ENCODE results near the gene DSC1.

DSC1 gene

DNA sequence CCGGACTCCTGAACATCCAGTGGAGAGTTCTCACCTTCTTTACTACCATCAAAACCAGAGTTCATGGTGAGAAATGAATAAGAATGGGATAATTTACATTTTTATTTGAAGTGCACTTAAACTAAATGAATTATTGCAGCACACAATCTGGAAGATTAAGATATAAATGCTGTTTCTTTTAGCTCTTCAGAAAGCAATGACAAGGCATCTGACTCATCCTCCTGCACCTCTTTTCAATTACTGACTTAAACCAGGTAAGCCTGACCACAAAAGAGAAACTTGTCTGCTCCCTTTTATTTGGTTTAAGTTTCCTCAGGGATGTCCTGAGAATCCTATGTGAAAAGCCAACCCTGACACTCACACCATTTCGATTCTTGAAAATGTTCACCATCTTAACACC is 59.7 kb downstream of the DSC1 start:
- DNase-seq, result no peak

GRCh38 chr18:31102025-31102684 is 60.5 kb downstream of the DSC1 start, which contains the start of gene DSC2:
DSC2 (minus strand) TSS chr18:31102421; CDS start chr18:31101971, 450 bp downstream.
- peak; percentile 85 for DNase-seq

DNA sequence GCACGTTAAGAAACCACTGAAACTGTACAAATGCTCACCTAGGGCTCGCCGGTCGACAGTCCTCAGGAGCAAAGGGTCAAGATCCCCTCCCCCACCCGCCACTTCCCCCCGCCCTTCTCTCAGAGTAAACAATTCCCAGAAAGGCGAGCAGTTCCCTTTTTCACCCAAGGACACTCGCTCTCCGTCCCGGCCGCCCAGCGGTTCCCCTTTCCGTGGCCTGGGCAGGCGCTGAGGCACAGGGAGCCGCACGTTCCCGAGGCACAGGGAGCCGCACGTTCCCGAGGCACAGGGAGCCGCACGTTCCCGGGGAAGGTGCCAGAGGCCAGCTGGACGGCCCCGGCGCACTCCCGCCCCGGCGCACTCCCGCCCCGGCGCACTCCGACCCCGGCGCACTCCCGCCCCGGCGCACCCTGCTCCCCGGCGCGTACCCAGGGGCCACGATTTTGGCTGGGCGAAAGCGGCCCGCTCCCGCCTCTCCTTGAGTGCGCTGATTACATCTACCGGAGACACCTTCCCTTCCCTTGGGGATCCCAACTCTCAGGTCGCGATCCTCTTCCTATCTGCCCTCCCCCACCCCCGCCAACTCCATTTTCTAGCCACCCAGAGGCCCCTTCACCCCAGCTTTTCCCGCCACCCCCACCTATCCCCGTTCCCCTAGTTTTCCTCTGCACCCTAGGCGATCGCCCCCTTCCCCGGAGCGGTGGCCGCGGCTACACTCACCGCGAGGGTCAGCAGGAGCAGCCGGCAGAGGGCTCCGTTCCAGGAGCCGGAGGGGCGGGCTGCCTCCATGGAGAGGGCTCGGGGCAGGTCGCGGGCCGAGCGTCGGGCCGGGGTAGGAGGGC is 61.3 kb downstream of the DSC1 start:
- DNase-seq, result peak; percentile 88

- DNase-seq, result no peak
Observed at GRCh38 chr18:31100436-31101182, 62.0 kb downstream of the DSC1 start.

DNA sequence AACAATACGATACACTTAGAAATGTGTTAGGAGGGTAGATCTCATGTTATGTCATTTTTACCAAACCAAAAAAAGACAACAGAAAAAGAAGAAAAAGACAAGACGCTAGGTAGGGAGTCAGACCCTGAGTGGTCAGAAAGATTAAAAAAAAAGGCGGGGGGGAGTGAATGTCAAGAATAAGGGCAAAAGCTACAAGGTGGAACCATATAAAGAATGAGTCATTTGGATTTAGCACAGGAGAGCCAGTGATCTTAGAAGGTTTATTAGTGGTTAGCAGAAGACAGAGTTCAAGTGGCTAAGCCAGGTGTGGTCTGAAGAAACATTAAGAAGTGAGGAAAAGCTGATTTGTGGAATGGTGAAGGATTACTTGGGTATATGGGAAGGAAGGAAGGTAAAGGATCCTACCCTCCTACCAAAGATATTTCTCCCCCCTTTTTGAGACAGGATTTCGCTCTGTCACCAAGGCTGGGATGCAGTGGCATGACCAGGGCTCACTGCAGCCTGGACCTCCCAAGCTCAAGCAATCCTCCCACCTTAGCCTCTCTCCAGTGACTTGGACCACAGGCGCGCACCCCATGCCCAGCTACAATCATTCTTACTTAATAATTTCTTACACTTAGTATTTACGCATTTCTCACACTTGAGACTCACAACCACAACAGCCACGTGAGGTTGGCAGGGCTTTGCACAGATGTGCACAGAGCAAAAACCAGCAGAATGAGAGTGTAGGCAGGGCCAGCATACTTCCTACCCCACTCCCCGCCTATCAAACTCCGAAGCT is 63.0 kb downstream of the DSC1 start:
- DNase-seq, result no peak

DNA sequence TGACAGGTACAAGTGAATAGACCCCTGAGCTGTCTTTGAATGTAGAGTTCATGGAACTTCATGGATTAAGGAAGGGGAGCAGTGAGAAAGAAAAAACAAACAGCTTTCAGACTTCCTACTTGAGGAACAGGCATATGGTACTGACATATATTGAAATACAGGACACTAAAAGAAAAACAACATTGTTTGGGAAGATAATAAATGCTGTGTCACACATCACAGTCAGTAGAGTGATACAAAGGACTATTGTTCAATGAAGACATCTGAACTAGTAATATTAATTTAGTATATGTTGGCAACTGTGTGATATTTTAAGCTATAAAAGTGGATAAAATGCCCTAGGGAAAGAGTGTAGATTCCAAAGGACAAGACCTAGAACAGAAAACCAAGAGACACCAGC is 63.8 kb downstream of the DSC1 start:
- no peak for DNase-seq

GRCh38 chr18:31097666-31098065 is 65.0 kb downstream of the DSC1 start:
- DNase-seq, result no peak

DNA sequence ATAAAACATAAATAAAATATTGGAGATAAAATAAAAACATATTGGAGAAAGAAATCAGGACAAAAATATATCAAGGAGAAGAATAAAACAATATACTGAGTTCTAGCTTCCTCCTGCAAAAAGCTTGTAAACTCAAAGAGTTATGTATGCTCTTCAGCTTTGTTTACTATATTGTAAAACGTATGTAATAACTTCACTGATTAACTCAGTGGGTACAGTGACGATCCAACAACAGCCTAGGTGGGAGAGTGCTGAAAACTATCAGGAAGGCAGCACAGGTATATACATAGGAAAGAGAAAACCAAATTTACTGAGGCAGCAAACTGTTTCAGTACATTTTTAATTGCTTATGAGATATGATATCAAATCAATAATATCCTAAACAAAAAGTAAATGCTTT is 68.8 kb downstream of the DSC1 start:
- DNase-seq, result no peak

DNA sequence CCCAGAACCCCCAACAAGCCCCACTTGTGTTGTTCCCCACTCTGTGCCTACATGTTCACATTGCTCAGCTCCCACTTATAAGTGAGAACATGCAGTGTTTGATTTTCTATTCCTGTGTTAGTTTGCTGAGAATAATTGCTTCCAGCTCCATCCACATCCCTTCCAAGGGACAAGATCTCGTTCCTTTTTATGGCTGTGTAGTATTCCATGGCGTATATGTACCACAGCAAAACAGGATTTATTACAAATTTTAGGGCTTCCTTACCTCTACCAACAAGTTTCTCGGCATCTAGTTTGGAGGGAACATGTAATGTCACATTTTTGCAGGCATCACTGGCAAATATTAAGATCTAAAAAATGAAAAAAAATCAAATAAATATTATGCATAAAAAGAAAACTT is 69.4 kb downstream of the DSC1 start:
- no peak for DNase-seq

DNA sequence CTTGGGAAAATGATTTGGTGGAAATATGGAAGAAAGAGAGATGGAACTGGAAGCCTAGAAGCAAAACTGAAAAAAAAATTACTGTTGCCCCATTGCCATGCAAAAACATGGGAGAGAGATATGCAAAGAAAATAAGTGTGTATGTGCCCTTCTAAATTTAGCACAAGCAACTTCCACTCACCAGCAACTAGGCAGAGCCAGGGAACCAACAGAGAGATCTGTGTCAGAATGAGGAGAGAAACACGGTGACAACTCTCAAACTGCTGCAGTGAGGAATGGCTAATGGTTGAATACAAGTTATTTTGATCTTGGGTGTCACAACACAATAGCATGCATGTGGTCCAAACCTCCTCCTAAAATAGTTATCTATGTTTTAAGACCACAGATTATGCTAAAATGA is 71.3 kb downstream of the DSC1 start:
- no peak for DNase-seq

GRCh38 chr18:31088532-31088931 is 74.1 kb downstream of the DSC1 start:
- no peak for DNase-seq

DNA sequence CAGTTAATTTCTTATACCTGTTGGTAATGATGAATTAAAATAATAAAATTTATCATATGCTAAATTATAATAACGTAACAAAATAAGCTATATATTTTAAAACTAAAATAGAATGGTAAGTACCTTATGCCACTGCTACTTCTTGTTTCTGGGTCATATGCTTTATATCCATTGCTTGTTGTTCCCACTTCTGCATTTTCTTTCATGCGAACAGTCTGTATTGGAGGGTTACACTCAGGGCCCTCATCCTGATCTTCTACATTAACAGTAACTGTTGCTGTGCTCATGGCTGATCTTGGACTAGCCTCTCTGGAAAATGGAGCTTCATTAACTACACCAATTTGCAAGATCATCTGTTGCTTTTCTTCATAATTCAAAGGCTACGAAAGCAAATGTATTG is 82.7 kb downstream of the DSC1 start:
- DNase-seq, result no peak
